HG03432 (cell line): ENCODE data around the gene NR2C2AP.
A peak's percentile ranks its signal among the peaks of the same experiment; 100 is the strongest.

Source experiments
- ATAC-seq: cut with Tn5 transposase; IDR thresholded peaks from one replicate; pipeline ENCODE4 v1.9.1; 2021; ENCODE audit warnings: mild to moderate bottlenecking, moderate library complexity; ENCODE audit not compliant: unreplicated experiment

NR2C2AP gene

GRCh38 chr19:19215792-19216191, 12.6 kb upstream of the NR2C2AP start:
- no peak for ATAC-seq

DNA sequence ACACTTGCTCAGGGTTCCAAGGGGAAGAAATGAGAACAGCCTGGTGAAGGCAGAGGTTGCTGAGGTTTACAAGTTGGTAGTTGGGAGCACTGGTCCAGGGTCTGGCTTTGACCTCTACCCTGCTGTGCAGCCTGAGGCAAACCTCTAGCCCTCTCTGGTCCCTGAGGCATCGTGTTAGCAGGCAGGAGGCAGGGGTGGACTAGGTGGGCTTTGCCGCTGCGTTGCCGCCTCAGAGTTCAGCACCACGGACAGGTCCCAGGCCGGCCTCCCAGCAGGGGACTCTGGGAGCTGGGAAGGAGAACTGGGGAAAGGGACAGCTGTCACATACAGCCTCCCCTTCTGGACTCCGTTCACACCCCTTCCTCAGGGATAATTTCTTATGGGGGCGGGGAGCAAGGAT, 11.7 kb upstream of the NR2C2AP start:
- no peak for ATAC-seq

DNA sequence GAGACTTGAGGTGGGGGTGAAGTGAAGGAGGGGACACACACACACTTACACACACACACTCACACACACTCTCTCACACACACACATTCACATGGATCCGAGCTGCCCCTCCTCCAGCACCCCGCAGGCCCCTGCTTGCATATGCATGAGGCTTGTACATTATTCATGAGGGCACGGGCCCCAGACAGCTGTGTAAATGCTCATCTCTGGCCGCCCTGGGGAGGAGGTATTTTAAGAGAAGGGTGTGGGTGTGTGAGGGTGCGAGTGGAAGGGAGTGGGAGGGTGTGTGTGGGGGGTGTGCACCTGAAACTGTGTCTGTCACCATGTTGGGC, 10.9 kb upstream of the NR2C2AP start:
- ATAC-seq = no peak

- ATAC-seq = no peak
These were observed 10.4 kb upstream of the NR2C2AP start for GRCh38 chr19:19213426-19214158.

GRCh38 chr19:19212916-19213315, 9.7 kb upstream of the NR2C2AP start:
- ATAC-seq = no peak

GRCh38 chr19:19211499-19212420, 8.5 kb upstream of the NR2C2AP start, which contains the start of gene NCAN:
NCAN (plus strand) TSS chr19:19211958; CDS start chr19:19216954, 4,996 bp downstream.
- ATAC-seq = no peak

DNA sequence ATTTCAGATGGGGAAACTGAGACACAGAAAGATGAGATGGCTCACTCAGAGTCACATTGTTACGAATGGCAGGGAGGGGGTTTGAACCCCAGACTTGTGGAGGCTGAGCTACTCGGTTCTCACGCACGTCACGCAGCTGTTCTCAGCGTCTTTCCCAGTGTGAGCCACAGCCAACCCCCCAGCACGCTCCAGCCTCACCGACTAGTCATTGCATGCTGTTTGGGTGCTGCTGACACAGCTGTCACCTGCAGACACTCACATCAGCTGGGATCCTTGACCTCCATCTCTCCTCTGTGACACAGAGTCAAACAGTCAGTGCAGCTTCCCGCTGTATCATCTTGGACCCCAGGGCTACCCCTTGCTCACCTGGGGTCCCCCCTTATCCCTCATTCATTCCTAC, 6.2 kb upstream of the NR2C2AP start:
- ATAC-seq = no peak

GRCh38 chr19:19207637-19208572, 4.7 kb upstream of the NR2C2AP start:
- ATAC-seq = no peak

GRCh38 chr19:19206938-19207337, 3.7 kb upstream of the NR2C2AP start:
- no peak for ATAC-seq

GRCh38 chr19:19205416-19206410, 2.5 kb upstream of the NR2C2AP start:
- no peak for ATAC-seq

DNA sequence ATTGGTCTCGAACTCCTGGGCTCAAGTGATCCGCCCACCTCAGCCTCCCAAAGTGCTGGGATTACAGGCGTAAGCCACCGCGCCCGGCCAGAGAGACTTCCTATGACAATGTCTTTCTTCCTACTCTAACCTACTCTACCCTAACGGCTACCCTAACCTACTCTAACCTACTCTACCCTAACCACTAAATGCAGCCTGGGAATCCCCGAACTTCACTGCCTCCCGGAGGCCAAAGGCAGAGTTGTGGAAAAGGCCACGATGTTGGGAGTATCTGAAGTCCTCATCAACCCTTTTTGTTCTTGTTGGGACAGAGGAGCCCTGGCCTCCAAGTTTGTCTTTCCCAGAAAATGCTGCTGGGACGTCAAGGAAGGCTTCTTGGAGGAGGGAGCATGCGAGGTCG, 967 bp upstream of the NR2C2AP start:
- ATAC-seq = no peak

DNA sequence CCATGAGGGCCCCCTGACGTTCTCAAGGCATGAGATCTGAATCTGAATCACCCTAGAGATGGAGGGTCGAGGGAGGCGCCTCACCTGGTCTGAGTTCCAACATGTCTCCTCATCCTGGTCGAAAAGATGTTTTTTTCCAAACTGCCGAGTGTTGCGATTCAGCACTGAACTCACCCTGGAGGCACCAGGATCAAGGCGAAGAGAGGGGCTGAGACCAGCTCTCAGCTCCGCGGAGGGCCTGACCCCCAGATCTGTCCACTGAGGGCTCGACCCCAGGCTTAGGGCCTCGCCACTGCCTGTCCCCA, 555 bp downstream of the NR2C2AP start:
- ATAC-seq = peak; percentile 23

GRCh38 chr19:19201697-19202630, 1.2 kb downstream of the NR2C2AP start:
- ATAC-seq = no peak

DNA sequence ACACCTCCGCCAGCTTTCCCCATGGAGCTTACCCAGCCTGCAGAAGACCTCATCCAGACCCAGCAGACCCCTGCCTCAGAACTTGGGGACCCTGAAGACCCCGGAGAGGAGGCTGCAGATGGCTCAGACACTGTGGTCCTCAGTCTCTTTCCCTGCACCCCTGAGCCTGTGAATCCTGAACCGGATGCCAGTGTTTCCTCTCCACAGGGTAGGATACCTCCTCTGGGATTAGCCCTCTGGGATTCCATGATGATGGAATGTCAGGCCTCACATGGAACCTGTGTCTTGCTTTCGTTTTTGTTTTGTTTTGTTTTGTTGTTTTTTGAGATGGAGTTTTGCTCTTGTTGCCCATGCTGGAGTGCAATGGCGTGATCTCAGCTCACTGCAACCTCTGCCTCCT, 9.3 kb downstream of the NR2C2AP start:
- ATAC-seq = no peak

DNA sequence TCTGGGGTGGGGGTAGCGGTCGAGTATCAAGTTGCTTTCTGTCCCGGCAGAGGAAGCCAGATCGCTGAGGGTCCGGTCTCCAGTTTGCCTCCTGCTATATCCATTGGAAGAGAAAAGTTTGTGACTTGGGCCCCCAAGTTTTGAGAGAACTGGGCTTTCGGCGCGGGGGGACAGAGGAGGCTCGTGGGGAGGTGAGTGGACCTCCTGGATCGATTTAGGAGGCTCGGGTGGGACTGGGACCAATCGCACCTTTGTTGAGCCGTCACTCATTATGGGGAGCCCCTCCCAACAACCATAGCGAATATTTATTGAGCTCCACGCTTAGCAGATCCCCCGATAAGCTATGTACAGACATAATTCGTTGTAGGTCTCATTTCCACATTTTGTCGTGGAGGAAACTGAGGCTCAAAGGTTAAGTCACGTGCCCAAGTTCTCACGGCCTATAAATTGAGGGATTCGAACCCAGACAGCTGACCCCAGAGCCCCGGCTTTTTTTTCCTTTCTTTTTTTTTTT, 10.2 kb downstream of the NR2C2AP start:
- no peak for ATAC-seq

DNA sequence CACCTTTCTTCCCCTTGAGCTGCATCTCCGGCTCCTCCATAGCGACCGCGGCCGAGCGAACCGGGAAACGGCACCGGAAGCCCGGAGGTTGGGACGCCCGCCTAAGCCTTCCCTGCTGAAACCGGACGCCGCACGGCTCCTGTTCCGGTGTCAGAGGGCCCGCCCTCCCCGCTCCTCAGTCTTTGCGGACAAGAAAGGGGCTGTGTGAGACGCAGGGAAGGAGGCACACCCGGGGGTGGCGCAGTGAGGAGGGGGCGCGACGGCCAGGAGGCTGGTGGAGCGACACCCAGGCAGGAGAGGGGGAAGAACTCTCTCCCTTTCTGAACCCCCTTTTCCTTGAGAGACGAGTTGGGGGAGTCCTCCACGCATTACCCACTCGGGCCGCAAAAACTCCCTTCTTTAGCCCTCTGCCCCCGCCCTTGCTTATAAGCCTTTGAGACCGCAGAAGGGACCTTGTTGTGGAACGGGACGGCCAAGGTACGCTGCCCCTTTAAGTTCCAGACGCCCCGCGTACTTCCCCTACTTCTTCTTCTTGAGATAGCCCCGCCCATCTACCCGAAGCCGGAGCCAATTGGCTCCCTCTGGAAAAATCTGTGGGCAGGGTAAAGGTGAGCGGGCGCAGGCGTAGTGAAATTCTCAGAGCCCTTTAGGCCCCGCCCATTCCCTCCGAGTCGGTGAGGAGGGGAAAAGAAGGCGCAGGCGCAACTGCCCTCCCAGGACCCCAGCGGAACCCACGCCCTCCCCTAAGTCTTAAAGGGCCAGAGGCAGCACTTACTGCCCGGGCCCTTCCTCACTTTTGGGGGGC, 10.9 kb downstream of the NR2C2AP start, which contains the start of the genes BORCS8 and RFXANK:
TSS of gene BORCS8 (minus strand) at position 75 of the 805 bp plus-strand sequence. CDS start at position 40, 35 bp downstream.
TSS of gene RFXANK (plus strand) at position 181 of the 805 bp plus-strand sequence. CDS start 1,689 bp downstream, outside the sequence.
- peak; percentile 81 for ATAC-seq

DNA sequence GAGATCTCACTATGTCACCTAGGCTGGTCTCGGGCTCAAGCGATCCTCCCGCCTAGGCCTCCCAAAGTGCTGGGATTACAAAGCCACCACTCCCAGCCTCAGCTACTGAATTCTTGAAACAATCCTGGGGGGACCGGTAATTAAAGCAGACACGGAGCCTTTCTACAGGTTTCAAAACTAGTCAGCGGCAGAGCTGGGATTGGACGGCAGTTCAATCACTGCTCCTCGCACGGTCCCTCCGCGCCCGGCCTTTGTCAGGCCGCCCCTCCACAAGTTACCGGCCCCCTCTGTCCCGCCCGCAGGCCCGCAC, 11.5 kb downstream of the NR2C2AP start:
- no peak for ATAC-seq

GRCh38 chr19:19186742-19187141, 16.5 kb downstream of the NR2C2AP start:
- ATAC-seq = no peak
